GM19328 (cell line): ENCODE results near the gene P3H3.

Experiments used
- ATAC-seq: cut with Tn5 transposase; IDR thresholded peaks from one replicate; pipeline ENCODE4 v1.9.1; 2021; ENCODE audit warnings: mild to moderate bottlenecking, moderate library complexity; ENCODE audit not compliant: unreplicated experiment

P3H3 gene

GRCh38 chr12:6796576-6796975 lies 31.6 kb upstream of the P3H3 start:
- no peak for ATAC-seq

GRCh38 chr12:6799147-6799546 lies 29.1 kb upstream of the P3H3 start:
- no peak for ATAC-seq

GRCh38 chr12:6807170-6807569 lies 21.0 kb upstream of the P3H3 start:
- ATAC-seq = no peak

GRCh38 chr12:6809056-6809455 lies 19.2 kb upstream of the P3H3 start:
- ATAC-seq = no peak

- ATAC-seq = no peak
Observed at GRCh38 chr12:6810758-6811157, 17.4 kb upstream of the P3H3 start.

- ATAC-seq = no peak
Observed at GRCh38 chr12:6813363-6813762, 14.8 kb upstream of the P3H3 start.

- no peak for ATAC-seq
Observed at GRCh38 chr12:6816598-6816997, 11.6 kb upstream of the P3H3 start.

- ATAC-seq = no peak
Observed at GRCh38 chr12:6817098-6817497, 11.1 kb upstream of the P3H3 start.

- no peak for ATAC-seq
Observed at GRCh38 chr12:6817662-6818157, 10.5 kb upstream of the P3H3 start.

- ATAC-seq = no peak
Observed at GRCh38 chr12:6818222-6818621, 10.0 kb upstream of the P3H3 start.

- no peak for ATAC-seq
Observed at GRCh38 chr12:6818645-6819044, 9.6 kb upstream of the P3H3 start.

GRCh38 chr12:6819106-6820030 lies 8.8 kb upstream of the P3H3 start:
- no peak for ATAC-seq

- ATAC-seq = no peak
Observed at GRCh38 chr12:6820166-6820565, 8.0 kb upstream of the P3H3 start.

- ATAC-seq = no peak
Observed at GRCh38 chr12:6821591-6822425, 6.4 kb upstream of the P3H3 start, which contains the start of gene GPR162. GPR162 (plus strand) TSS chr12:6821821; CDS start chr12:6823899, 2,078 bp downstream.

- no peak for ATAC-seq
Observed at GRCh38 chr12:6822426-6823135, 5.6 kb upstream of the P3H3 start.

GRCh38 chr12:6823182-6824084 lies 4.8 kb upstream of the P3H3 start:
- ATAC-seq = no peak

GRCh38 chr12:6824085-6824775 lies 4.0 kb upstream of the P3H3 start:
- ATAC-seq = no peak

- ATAC-seq = no peak
Observed at GRCh38 chr12:6824901-6825381, 3.3 kb upstream of the P3H3 start.
